Stimulated activated CD4-positive, alpha-beta T cell treated with anti-CD3 and anti-CD28 coated beads, Interleukin-1b, Interleukin-23, amount 100 ng/mL, for 24 hours (primary cell): ENCODE results near the gene NRP2.
A peak's percentile ranks its signal among the peaks of the same experiment; 100 is the strongest.

Source experiments
- DNase-seq, 4 experiments: peaks; one replicate each; pipeline ENCODE4 v3.0.0-alpha.2; 2020; ENCODE audit warnings: low read depth in 4 of 4, low spot score in 1 of 4

Gene NRP2

GRCh38 chr2:205658068-205658467 is 24.2 kb upstream of the NRP2 start:
- DNase-seq: no peak

- no peak for DNase-seq
These were observed 23.7 kb upstream of the NRP2 start for GRCh38 chr2:205658572-205658971.

GRCh38 chr2:205659922-205660321 is 22.4 kb upstream of the NRP2 start:
- DNase-seq: no peak

- DNase-seq: peak in 1 of 4 experiments; percentile 13
These were observed 21.7 kb upstream of the NRP2 start for GRCh38 chr2:205660521-205661124.

- DNase-seq: no peak
These were observed 21.0 kb upstream of the NRP2 start for GRCh38 chr2:205661281-205661680.

GRCh38 chr2:205662206-205662965 is 19.9 kb upstream of the NRP2 start:
- DNase-seq: no peak

GRCh38 chr2:205665791-205666190 is 16.5 kb upstream of the NRP2 start:
- no peak for DNase-seq

GRCh38 chr2:205670292-205670691 is 12.0 kb upstream of the NRP2 start:
- DNase-seq: no peak

- DNase-seq: no peak
These were observed 9.0 kb upstream of the NRP2 start for GRCh38 chr2:205673312-205673711.

- no peak for DNase-seq
These were observed 6.3 kb upstream of the NRP2 start for GRCh38 chr2:205675861-205676516.

- DNase-seq: no peak
These were observed 3.7 kb upstream of the NRP2 start for GRCh38 chr2:205678541-205679142.

GRCh38 chr2:205679410-205680009 is 2.8 kb upstream of the NRP2 start:
- no peak for DNase-seq

GRCh38 chr2:205680067-205680466 is 2.2 kb upstream of the NRP2 start:
- DNase-seq: peak in 2 of 4 experiments; percentile 21 to 38

GRCh38 chr2:205680903-205681302 is 1.4 kb upstream of the NRP2 start:
- no peak for DNase-seq

GRCh38 chr2:205681401-205682238 is 681 bp upstream of the NRP2 start:
- no peak for DNase-seq

- DNase-seq: no peak
These were observed 735 bp downstream of the NRP2 start for GRCh38 chr2:205682971-205683501.

- DNase-seq: no peak
These were observed 1.4 kb downstream of the NRP2 start for GRCh38 chr2:205683502-205684367.

GRCh38 chr2:205684871-205685313 is 2.6 kb downstream of the NRP2 start:
- DNase-seq: no peak

- DNase-seq: no peak
These were observed 3.2 kb downstream of the NRP2 start for GRCh38 chr2:205685314-205686055.
